HG02759 (cell line): ENCODE results near the gene SHE.

ENCODE experiments used
- ATAC-seq: cut with Tn5 transposase; IDR thresholded peaks from one replicate; pipeline ENCODE4 v1.9.1; 2021; ENCODE audit warnings: mild to moderate bottlenecking, moderate library complexity; ENCODE audit not compliant: unreplicated experiment

Gene SHE

DNA sequence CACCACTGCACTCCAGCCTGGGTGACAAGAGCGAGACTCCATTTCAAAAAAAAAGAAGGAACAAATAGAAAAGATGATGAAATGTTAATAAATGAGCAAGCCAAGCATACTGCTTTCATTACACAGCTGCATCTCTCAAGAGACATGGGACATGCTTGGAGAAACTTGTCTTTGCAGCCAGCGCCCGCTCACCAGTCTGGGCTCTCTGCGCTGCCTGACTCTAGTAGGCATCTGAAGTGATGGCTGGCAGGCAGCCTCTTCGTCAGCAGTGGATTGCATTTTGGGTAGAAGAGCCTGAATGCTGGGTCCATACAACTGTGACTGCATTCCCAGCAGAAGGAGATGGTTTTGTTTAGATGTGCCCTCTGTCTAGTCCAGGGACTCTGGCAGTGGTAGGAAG is 49.1 kb downstream of the SHE start:
- ATAC-seq, result no peak

DNA sequence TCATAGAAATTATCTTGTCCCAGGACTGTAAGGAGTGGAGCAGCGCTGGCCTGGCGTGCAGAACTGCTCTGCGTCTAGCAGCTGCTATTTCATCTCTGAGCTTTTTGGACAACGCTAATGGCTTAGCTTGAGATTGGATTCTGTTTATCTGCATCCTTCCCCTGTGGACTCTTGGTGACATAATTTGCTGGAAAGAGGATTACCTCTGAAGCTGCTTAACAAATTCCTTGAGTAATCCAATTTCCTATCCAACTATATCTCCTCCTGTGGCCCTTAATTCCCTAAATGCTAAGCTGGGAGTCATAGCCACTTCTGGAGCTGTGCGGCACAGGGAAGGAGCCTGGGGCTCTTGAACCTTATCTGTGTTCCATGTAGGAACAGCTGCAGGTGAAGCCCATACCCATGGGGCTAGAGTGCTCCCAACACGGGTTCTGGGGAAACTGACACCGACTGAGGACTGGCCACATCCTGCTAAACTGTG is 53.8 kb downstream of the SHE start:
- ATAC-seq, result no peak

DNA sequence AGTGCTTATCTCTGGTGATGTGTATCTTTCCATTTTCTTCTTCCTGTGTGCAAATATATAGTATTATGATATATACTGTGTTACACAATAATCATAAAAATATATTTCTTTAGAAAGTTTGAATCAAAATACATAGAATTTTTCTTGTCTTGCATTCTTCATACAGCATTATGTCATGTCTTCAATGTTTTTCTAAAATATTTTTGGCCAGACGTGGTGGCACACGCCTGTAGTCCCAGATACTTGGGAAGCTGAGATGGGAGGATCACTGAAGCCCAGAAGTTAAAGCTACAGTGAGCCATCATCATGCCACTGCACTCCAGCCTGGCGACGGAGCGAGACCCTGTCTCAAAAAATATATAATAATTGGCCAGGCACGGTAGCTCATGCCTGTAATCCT is 55.4 kb downstream of the SHE start:
- no peak for ATAC-seq

DNA sequence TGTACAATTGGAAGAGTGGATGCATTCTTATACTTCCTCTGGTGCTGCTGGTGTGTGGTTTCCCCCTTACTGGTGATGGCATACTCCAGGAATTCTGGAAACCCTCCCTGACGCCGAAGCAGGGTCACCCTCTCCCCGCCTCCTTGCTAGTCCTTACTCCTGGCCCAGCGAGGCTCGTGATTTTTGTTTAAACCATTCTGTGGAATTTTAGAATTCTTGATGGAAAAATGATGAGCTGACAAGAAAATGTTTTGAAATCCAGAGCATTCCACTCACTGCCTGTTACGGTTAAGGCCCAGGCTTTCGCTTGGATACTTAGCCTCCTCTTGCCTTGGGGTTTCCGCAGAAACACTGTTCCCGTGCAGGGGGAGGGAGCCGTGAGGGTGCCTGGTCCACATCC is 55.9 kb downstream of the SHE start:
- no peak for ATAC-seq

DNA sequence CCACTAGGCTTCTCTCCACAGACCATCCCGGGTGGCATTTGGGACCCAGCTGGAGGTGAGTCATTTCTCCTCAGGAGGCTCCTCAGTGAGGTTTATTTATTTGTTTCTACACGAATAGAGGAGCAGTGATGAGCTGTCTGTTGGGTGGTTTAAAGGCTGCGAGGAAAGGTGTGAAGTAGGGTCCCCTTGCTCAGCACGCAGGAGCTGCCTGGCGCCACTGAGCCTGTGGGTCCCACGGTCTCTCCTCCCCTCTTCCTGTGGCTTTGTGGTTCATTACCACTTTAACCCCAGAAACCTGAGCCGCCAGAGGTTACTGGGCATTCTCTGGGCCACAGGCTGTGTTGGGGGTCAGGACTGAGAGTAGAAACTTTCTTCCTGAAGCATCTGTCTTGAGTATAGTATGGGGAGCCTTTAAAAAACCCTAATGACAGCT is 57.2 kb downstream of the SHE start:
- peak; percentile 67 for ATAC-seq

DNA sequence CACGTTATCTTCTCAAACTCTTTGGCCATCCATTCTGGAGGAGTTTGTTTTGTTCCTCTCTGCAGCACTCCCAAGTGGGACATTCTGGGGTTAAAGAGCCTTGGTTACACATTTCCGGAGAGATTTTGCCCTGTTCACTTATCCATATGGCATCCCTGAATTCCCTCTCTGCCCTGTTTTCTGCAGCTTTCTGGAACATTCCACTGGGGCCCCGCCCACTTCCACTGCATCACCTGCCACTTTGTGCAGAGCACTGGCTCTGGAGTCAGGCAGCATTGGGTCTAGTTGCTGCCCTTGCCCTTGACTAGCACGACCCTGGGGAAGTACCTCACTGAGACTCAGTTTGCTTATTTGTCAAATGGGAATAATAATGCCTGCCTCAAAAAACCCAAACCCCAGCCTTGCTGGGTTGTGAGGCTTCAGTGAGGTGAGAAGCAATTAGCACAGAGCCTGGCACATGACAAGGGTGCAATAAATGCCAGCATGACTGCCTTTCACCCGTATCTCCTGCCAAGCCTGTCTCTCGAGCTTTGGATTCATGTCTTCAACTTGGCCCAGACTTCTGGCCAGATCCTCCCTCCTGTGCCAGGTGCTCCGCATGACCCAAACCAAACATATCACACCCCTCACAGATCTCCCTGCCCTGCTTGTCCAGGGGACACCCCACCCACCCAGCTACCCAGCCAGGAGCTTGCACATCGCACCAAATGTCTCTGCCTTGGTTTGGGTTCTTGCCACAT is 58.8 kb downstream of the SHE start:
- ATAC-seq, result no peak

DNA sequence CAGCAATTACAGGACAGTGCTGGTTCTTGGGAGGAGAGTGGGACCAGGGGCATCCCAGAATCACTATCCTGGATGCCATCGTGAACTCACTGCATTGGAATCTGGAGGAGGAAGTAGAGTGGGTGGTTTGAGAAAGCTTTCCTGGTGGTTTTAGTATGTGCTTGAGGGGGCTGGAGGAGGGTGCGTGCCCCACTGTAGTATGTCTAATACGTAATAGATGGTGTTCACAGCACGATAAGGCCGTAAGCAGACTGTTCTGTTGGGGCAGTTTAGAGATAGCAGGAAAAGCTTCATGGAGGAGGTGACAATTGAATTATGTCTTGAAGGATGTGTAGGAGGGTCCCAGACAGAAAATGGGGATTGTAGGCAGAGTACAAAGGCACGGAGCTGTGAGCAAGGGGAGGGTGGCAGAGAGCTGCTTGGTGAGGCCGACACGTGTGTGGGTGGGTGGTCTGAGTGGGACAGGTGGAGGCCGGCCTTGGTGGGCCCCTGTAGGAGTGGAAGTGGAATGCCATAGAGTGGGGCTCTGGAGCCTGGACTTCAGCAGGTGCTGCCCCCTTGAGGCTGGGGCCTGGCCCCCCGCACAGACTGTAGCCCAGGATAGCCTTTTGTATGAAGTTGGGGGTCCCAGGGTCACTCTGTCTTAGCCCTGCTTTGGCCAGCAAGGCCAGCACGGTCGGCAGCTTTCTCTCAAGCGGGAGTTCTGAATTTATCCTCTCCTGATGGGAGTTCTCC is 60.0 kb downstream of the SHE start:
- ATAC-seq, result no peak

DNA sequence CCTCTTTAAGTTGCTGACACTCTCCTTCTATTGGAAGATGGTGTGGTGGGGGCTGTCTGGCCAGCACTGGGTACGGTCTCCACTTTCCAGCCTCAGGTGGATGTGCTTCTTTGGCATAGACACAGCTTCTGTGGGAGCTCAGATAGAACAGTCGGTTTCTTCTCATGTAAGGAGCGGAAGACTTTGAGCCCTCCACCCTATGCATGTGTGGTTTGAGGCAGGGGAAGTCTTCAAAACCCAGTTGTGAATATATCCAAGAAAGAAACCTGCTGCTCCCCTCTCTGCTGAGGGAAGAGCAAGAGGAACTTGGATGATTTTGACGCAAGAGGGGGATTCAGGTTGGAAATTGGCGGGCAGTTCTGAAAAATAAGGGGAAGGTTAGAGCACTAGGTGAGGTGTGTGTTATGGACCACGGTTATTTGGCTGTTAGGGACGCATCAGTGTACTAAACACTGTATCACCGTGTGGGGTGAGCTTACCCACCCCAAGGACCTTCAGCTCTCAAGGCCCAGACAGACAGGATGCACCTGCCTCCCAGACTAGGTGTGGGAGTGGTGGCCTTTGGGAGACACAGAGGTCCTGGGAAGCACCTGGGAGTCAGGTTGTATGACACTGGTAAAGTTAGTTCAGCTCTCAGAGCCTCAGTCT is 60.8 kb downstream of the SHE start:
- ATAC-seq, result no peak

DNA sequence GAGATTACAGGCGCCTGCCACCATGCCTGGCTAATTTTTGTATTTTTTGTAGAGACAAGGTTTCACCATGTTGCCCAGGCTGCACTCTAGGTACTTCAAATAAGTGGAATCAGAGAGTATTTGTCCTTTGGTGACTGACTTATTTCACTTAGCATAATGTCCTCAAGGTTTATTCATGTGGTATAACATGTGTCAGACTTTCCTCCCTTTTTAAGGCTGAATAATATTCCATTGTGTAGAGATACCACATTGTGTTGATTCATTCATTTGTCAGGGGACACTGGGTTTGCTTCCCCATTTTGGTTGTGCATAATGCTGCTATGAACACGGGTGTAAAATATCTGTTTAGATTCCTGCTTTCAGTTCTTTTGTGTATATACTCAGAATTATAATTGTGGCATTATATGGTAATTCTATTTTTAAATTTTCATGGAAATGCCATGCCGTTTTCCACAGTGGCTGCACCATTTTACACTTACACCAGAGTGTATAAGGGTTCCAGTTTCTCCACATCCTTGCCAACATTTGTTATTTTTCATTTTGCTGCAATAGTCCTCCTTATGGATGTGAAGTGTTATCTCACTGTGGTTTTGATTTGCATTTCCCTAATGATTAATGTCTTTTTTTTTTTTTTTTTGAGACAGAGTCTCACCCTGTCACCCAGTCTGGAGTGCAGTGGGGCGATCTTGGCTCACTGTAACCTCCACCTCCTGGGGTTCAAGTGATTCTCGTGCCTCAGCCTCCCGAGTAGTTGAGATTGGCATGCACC is 62.0 kb downstream of the SHE start:
- peak; percentile 4 for ATAC-seq

DNA sequence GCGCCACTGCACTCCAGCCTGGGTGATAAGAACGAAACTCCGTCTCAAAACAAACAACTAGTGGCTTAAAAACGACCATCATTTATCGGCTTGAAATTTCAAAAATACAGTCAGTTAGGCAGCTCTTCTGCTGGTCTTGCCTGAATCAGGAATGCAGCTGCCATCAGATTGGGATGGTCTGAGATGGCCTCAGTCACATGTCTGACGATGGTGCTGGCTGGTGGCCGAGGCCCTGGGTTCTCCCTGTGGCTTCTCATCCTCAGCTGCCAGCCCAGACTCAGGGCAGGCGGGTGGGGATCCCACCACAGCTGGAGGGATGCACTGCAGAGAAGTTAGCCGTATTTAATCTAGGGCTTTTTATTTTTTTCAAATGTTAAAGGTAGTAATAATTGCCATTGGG is 65.8 kb downstream of the SHE start:
- ATAC-seq, result no peak

DNA sequence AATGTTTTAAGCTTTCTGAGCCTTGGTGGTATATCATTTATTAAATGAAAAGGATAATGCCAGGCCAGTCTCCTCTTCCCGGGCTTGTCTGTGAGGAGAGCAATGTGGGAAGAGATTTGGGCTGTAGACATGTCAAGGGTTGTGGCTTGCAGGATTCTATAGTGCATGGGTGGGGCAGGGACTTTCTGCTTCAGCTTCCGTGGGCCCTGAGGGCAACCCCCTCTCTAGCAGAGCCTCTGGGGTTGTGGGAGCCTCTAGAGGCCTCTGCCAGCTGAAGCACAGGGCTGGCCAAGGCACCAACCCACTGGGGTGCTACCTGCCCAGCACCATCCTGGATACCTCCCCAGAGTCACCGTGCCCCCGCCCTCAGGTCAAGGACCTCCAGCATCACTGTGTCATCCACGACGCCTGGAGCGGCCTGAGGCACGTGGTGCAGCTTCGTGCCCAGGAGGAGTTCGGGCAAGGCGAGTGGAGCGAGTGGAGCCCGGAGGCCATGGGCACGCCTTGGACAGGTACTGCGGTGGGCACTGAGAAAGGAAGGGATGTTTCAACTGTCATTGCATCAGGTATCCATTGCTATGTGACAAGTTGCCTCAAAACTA is 66.5 kb downstream of the SHE start:
- ATAC-seq, result no peak

DNA sequence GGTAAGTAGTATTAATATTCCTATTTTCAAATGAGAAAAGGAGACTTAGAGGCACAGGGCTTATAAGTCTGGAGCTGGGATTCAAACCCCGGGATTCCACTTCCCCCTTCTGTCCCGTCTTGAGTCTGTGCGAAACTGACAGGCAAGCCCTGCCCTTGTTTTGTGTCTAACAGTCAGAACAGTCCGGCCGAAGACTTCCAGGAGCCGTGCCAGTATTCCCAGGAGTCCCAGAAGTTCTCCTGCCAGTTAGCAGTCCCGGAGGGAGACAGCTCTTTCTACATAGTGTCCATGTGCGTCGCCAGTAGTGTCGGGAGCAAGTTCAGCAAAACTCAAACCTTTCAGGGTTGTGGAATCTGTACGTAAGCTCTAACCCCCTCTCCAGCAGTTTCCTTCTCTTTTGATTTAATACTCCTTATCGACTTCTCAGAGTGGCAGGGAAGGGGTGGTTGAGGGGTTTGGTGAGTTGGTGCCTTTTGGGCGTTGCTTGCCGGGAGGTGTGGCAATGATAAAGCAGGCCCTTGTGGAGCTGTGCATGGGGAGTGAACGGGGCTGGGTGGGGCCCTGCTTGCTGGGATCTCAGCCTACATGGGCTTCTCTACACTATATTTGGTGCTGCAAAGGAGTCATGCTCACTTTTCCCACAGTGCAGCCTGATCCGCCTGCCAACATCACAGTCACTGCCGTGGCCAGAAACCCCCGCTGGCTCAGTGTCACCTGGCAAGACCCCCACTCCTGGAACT is 67.7 kb downstream of the SHE start:
- ATAC-seq, result no peak

DNA sequence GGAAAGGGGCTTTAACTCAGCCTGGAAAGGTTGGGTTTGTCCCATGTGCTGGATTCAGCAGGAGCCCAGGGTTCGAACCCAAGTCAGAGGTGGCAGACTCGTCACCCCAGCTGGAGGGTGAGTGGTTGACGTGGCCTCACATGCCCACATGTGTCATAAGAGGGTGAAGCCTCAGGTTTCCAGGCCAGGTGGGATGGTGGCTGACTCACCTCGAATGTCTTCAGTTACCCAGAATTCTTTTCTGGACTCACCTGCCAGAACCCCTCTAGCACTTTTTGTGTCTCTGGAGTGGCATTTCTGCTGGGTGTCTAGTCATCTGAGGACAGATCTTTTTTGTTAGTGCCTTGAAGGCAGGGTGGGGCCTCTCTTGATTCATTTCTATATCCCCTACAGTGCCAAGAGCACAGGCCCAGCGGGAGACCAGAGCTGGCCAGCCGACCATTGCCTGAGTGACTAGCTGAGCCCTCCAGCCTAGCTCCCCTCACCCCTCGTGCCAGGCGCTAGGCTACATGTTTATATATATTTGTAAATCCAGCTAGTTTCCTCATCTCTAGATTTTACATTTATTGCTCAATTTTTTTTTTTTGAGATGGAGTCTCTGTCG is 68.9 kb downstream of the SHE start:
- no peak for ATAC-seq

DNA sequence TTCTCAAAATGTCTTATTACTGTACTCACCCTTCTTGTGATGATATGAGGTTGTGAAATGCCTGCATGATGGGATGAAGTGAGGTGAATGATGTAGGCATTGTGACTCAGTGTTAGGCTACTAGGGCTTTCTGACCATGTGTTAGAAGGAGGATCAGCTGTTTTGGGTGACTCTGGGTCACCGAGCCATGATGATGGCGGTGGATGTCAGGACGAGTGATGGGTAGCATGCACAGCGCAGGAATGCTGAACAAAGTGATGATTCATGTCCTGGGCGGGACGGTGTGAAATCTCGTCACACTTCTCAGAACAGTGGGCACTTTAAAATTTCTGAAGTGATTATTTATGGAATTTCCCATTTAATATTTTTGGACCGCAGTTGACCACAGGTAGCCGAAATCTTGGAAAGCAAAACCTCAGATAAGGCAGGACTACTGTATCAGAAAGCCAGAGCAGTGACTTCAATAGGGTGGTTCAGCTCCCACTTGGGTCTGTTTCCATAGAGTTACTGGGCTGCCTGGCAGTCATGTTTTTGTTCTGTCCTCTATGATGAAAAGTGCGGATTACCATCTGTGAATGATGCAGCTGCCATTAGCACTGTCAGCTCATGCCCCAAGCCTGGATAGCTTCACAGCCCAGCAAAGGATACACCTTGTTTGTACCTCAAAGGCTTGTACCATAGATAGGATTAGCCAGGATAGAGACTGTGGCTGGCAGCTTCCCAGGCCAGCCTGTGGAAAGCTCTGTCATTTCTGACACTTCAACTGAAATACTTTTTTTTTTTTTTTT is 70.4 kb downstream of the SHE start:
- ATAC-seq, result no peak

DNA sequence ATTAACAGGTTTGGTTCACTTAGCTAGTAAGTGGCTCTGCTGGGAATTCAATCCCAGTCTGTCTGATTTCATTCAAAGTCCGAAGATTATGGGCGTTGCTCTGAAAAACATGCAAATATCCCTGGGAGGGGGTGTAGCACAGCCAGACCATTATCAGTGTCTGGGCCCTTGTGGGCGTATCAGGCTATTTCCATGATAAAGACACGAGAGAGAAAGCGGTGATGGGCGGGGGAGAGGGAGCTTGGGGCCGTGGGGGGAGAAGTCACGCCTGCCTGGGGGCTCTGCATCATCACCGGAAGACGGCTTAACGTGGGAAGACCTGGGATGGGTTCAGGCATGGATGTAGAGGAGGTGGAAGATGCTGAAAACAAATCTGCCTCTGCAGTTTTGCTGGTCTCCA is 71.3 kb downstream of the SHE start:
- ATAC-seq, result no peak

DNA sequence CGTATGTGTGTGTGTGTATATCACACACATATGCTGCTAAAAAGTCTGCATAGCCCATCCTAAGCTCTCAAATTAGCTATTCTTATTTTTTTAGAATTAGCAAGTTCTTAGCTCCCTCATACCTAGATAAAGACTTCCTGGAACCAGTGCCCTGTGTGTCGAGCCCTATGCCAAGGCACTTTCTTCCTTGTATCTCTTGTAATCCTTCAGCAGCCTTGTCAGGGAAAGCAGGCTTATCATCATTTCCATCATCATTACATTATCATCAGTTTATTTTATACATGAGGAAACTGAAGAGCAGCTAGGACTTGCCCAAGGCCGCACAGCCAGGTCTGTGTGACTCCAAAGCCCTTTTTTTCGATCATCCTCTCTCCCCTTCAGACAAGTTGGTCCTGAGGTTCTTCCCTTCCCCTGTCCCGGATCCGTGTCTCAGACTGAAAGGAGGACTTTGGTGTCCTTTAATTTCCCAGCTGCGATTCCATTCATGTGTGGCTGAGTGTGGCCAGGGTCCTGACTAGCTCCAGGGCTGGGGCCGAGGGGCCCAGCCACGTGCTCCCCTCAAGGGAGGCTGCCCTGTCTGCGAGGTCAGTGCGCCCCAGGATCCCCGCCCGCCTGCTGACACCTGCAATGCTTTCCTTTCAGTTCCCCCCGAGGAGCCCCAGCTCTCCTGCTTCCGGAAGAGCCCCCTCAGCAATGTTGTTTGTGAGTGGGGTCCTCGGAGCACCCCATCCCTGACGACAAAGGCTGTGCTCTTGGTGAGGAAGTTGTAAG is 72.2 kb downstream of the SHE start:
- no peak for ATAC-seq
